NT2/D1 (cell line): ENCODE data around the gene WNT6.

Experiments
- SUZ12 ChIP-seq: IDR thresholded peaks from 2 replicates; pipeline ENCODE4 v1.6.1; 2011; ENCODE audit not compliant: insufficient read length, insufficient read depth; ENCODE audit errors: extremely low read depth
- YY1 ChIP-seq: IDR thresholded peaks from 2 replicates; pipeline ENCODE4 v1.6.1; 2011; ENCODE audit not compliant: insufficient read length, insufficient read depth
- ZNF274 ChIP-seq: IDR thresholded peaks from 2 replicates; pipeline ENCODE4 v1.6.1; 2011; ENCODE audit warnings: mild to moderate bottlenecking, low read depth, low read length

- no peak for TF ChIP-seq YY1
- no peak for TF ChIP-seq ZNF274
- no peak for TF ChIP-seq SUZ12
Observed at GRCh38 chr2:218889937-218890336, 30.3 kb downstream of the WNT6 start.
